Ovary (tissue), 9 donors: ENCODE data around the gene RAB27B. TPM values are rescaled to one million over a fixed set of nuclear protein-coding genes. Genes with fewer than 3 reads are reported as not detected.

Source experiments
- DNase-seq, 5 donors: peaks; one replicate each; pipeline ENCODE4 v3.0.0-alpha.2; 2019 to 2020
- H3K27ac ChIP-seq, 2 donors: fragments of 200-600 bp; one replicate each; pipeline versions ENCODE4 v1.5.1 to v1.8.0; 2019 to 2022
- H3K27me3 ChIP-seq: fragments of 200-600 bp; one replicate; pipeline ENCODE4 v1.8.0; 2022
- H3K36me3 ChIP-seq: fragments of 200-600 bp; sonication (generic); one replicate; pipeline ENCODE4 v1.5.1; 2019
- H3K4me1 ChIP-seq: one replicate; pipeline ENCODE4 v1.8.1; 2013; ENCODE audit warnings: mild to moderate bottlenecking, moderate library complexity; ENCODE audit not compliant: insufficient read depth
- H3K4me3 ChIP-seq: fragments of 200-600 bp; sonication (generic); one replicate; pipeline ENCODE4 v1.5.1; 2017
- H3K9me3 ChIP-seq, 2 donors: fragments of 200-600 bp in 1 of 2; sonication (generic) in 1 of 2; one replicate each; pipeline versions ENCODE4 v1.5.1 to v1.8.1; 2013 to 2019; ENCODE audit warnings: mild to moderate bottlenecking in 1 of 2, moderate library complexity in 1 of 2
- EP300 ChIP-seq: sonication (generic); formaldehyde crosslinking; IDR thresholded peaks from one replicate; pipeline ENCODE4 v1.6.1; 2017; ENCODE audit warnings: antibody characterized with exemption
- POLR2A ChIP-seq: fragments of 450-650 bp; IDR thresholded peaks from one replicate; pipeline ENCODE4 v1.6.1; 2017; ENCODE audit warnings: antibody characterized with exemption, mild to moderate bottlenecking, moderate library complexity
- WGBS, 3 donors: extraction: QIAGEN DNeasy Blood & Tissue Kit in 1 of 3; methylation state at CpG; one replicate each; pipeline versions ENCODE4 v1.1.5 to v1.1.7; 2013 to 2017; 5-methylcytosine and 5-hydroxymethylcytosine counted together
- intact Hi-C, 4 donors: fragments of 100-400 bp; cut with DNase I; formaldehyde crosslinking; loops; one replicate each; pipeline versions ENCODE4 v1.11.0 to v1.15.1; 2022 to 2023
- polyA plus RNA-seq, 2 donors: library from polyadenylated mRNA; stranded (reverse); fragments of 200-250 nt in 1 of 2; fragments of 350-450 nt in 1 of 2; fragmentation: Illumina TruSeq in 1 of 2; extraction: RNeasy Lipid Tissue Mini Kit (QIAGEN cat#74804) in 1 of 2; gene quantifications; one replicate each; pipeline ENCODE4 v1.2.3, GENCODE V29; 2013 to 2014
- total RNA-seq, 7 donors: library from RNA; depleted of rRNA in 2 of 7; stranded (reverse); fragments of >200 nt in 2 of 7; fragmentation: NEBNext Ultra II Directional in 3 of 7; extraction: Animal tissue kit (Norgen Biotek cat#: 25700) in 3 of 7; gene quantifications; one replicate each; pipeline versions ENCODE4 v1.1.0 to v1.2.4, GENCODE V29; 2016 to 2023
- TF ChIP-seq, protein P1 (sequence below), 3 donors: fragments of 450-650 bp in 2 of 3; fragments of 200-600 bp in 1 of 3; IDR thresholded peaks; one replicate each; pipeline versions ENCODE4 v1.5.1 to v1.8.0; 2016 to 2022; ENCODE audit warnings: antibody characterized with exemption in 3 of 3, mild to moderate bottlenecking in 1 of 3
- donor health status: DM: no; HTN: no; CAD: no; lungs with moderate emphysema.
- donor health status: DM: no; HTN: no; CAD: no.
- donor health status: Bipolar disorder and iron deficiency.
- donor health status: DM: yes; HTN: yes; CAD: no.
- donor health status: DM: no; HTN: no; CAD: no.
- donor health status: DM: yes; HTN: yes; CAD: no.

Gene RAB27B
- total and polyA plus RNA-seq, 9 donors = 0.05 to 3.9 (median 0.12) TPM

DNA sequence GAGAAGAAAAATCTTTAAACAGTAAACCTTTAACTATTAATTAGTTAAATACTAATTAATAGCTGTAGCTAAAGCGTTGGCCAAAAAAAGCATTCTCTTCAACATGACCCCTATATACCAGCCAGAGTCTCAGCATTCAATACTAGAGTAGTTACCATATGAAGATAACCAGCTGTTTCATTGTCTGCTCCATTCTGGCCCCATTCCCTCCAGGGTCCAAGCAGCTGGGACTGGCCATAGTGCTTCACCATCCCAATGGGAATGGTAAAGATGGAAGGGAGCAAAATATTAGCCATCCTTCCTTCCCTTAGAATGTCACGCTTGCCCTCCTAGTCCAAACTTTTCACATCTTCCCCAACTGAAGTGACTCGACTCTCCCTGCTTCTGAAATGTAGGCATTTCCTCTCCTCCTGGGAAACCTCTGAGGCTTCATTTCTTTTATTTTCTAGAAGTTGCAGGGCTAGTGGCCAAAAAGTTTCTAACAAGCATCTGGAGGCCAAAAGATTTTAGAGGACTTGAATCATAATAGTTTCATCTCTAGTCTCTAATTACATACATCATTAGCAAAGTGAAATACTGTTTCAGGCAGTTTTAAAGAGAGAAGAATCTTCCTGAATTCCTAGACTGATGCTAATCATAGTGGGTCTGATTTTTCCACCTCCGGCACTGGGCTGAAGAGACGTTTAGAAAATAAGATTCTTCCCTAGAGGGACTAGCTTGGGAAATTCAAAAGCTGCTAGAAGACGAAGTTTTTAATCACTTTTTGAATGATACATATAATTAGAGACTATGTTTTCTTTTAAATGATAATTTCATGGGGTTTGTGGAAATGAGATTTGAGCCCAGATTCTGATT, 78.3 kb downstream of the RAB27B start:
- no peak for TF ChIP-seq EP300
- TF ChIP-seq, protein P1, sequence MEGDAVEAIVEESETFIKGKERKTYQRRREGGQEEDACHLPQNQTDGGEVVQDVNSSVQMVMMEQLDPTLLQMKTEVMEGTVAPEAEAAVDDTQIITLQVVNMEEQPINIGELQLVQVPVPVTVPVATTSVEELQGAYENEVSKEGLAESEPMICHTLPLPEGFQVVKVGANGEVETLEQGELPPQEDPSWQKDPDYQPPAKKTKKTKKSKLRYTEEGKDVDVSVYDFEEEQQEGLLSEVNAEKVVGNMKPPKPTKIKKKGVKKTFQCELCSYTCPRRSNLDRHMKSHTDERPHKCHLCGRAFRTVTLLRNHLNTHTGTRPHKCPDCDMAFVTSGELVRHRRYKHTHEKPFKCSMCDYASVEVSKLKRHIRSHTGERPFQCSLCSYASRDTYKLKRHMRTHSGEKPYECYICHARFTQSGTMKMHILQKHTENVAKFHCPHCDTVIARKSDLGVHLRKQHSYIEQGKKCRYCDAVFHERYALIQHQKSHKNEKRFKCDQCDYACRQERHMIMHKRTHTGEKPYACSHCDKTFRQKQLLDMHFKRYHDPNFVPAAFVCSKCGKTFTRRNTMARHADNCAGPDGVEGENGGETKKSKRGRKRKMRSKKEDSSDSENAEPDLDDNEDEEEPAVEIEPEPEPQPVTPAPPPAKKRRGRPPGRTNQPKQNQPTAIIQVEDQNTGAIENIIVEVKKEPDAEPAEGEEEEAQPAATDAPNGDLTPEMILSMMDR (IDR thresholded peaks at IDR 0.05) = no peak
- no peak for TF ChIP-seq POLR2A
- H3K4me3 ChIP-seq = no peak overlapping the region
- H3K27ac ChIP-seq = no peak overlapping the region
- no peaks in the 10 kb centered on the region for H3K27me3 ChIP-seq
- no peaks in the 10 kb centered on the region for H3K4me1 ChIP-seq
- intact Hi-C loops = no loop called here
- no peak for DNase-seq
- 65 to 73% (median 72%) methylated on average over 6 of the region's 6 CpGs for WGBS, 3 donors
- peaks cover 0 to 4% of the 10 kb centered on the region in 2 donors for H3K9me3 ChIP-seq
- H3K36me3 ChIP-seq = no peaks in the 10 kb centered on the region

- DNase-seq = no peak
- no peak for TF ChIP-seq POLR2A
- no peak for TF ChIP-seq EP300
- TF ChIP-seq, protein P1 (IDR thresholded peaks at IDR 0.05) = no peak
- Histone ChIP-seq H3K36me3 (no peaks in the 10 kb centered on the region), H3K4me1 (no peaks in the 10 kb centered on the region), H3K27ac (no peak overlapping the region), H3K4me3 (no peak overlapping the region), H3K9me3 (peaks cover 0 to 4% of the 10 kb centered on the region in 2 donors), H3K27me3 (no peaks in the 10 kb centered on the region)
- intact Hi-C loops = no loop called here
- 88 to 89% (median 89%) methylated on average over 11 of the region's 11 CpGs for WGBS, 3 donors
Measured at GRCh38 chr18:54909538-54909937, 81.3 kb downstream of the RAB27B start.

DNA sequence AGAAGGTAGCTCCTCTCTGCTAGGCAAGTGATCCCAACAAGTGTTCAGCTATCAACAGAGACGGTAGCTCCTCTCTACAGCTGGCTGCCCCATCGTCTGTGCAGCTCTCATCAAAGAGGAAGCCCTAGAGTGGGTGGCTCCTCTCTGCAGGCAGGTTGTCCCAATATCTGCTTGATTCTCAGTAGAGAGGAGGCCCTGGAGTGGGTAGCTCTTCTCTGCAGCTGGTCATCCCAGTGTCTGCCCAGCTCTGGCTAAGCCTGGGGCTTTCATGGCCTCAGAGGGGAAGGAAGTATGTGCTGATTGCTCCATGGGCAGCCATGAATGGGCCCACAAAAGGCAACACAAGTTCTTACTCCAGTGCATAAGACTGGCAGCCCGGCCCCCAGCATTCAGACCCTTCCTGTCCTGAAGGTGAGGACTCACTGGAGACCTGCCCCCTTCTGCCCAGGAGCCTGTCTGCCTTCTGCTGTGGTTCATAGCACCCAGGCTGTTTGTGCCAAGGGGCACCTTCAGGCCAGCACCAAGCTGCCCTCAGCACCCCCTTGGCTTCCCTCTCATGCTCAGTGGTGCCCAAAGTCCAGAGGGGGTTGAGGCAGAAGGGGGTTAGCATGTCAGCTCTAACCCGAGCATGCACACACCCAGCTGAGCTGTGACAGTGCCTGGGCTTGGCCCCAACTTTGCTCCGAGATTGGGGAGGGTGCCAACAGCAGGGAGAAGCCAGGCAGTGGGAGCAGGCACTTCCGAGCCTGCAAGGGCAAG, 82.1 kb downstream of the RAB27B start:
- Histone ChIP-seq H3K36me3 (no peaks in the 10 kb centered on the region), H3K27me3 (no peaks in the 10 kb centered on the region), H3K4me1 (no peaks in the 10 kb centered on the region), H3K4me3 (no peak overlapping the region), H3K27ac (no peak overlapping the region), H3K9me3 (peaks cover 0 to 4% of the 10 kb centered on the region in 2 donors)
- intact Hi-C loops = no loop called here
- TF ChIP-seq POLR2A (no peak), EP300 (no peak)
- TF ChIP-seq, protein P1 (IDR thresholded peaks at IDR 0.05) = no peak
- 83 to 90% (median 86%) methylated on average over 6 of the region's 6 CpGs for WGBS, 3 donors
- no peak for DNase-seq

GRCh38 chr18:54911551-54911950, 83.3 kb downstream of the RAB27B start:
- no peak overlapping the region for H3K27ac ChIP-seq
- no peaks in the 10 kb centered on the region for H3K36me3 ChIP-seq
- H3K4me3 ChIP-seq = no peak overlapping the region
- 86 to 88% (median 86%) methylated on average over 2 of the region's 2 CpGs for WGBS, 3 donors
- H3K9me3 ChIP-seq = peaks cover 0 to 4% of the 10 kb centered on the region in 2 donors
- TF ChIP-seq EP300 = no peak
- TF ChIP-seq POLR2A = no peak
- TF ChIP-seq, protein P1 (IDR thresholded peaks at IDR 0.05) = no peak
- intact Hi-C loops = no loop called here
- no peaks in the 10 kb centered on the region for H3K27me3 ChIP-seq
- H3K4me1 ChIP-seq = no peaks in the 10 kb centered on the region
- no peak for DNase-seq
